ENCODE measurements around the gene SORCS2. TPM values are rescaled to one million over a fixed set of nuclear protein-coding genes. Genes with fewer than 3 reads are reported as not detected.

SORCS2 gene
- total and polyA plus RNA-seq, 7 donors = 0.18 to 1.5 (median 0.36) TPM

DNA sequence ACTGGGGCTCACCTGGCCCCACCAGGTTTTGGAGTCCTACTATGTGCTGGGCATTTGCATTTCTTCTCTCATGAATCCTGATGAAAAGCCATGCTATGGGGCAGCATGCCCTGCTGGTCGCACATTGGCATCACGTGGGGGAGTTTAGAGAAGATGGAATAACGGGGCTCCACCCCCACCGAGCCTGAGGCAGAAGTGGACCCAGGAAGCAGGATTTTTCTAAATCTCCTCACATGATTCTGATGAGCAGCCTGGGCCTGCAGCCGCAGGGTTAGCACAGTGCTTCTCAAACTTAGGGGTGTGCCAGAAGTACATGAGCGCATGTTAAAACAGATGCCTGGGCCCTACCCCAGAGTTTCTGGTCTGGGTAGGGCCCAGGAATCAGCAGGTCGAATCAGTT, 4.6 kb upstream of the SORCS2 start:
- TF ChIP-seq, protein P1, sequence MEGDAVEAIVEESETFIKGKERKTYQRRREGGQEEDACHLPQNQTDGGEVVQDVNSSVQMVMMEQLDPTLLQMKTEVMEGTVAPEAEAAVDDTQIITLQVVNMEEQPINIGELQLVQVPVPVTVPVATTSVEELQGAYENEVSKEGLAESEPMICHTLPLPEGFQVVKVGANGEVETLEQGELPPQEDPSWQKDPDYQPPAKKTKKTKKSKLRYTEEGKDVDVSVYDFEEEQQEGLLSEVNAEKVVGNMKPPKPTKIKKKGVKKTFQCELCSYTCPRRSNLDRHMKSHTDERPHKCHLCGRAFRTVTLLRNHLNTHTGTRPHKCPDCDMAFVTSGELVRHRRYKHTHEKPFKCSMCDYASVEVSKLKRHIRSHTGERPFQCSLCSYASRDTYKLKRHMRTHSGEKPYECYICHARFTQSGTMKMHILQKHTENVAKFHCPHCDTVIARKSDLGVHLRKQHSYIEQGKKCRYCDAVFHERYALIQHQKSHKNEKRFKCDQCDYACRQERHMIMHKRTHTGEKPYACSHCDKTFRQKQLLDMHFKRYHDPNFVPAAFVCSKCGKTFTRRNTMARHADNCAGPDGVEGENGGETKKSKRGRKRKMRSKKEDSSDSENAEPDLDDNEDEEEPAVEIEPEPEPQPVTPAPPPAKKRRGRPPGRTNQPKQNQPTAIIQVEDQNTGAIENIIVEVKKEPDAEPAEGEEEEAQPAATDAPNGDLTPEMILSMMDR (IDR thresholded peaks at IDR 0.05) = no peak
- peaks cover 0 to 21% (median 6%) of the 10 kb centered on the region in 3 donors for H3K27me3 ChIP-seq (ENCODE audit: insufficient read depth in 3 of 3, low read length in 2 of 3)
- intact Hi-C loops (cut with DNase I) = no loop called here
- H3K4me3 ChIP-seq = no peak overlapping the region
- H3K4me1 ChIP-seq = no peaks in the 10 kb centered on the region
- H3K36me3 ChIP-seq (ENCODE audit: insufficient read depth in 1 of 2, low read depth in 1 of 2) = no peaks in the 10 kb centered on the region
- no peak overlapping the region for H3K27ac ChIP-seq
- WGBS, 3 donors = 78 to 84% (median 82%) methylated on average over 7 of the region's 7 CpGs
- ATAC-seq (no peak), DNase-seq (peak in 1 of 2 donors; percentile 15)
- H3K9me3 ChIP-seq = no peaks in the 10 kb centered on the region

DNA sequence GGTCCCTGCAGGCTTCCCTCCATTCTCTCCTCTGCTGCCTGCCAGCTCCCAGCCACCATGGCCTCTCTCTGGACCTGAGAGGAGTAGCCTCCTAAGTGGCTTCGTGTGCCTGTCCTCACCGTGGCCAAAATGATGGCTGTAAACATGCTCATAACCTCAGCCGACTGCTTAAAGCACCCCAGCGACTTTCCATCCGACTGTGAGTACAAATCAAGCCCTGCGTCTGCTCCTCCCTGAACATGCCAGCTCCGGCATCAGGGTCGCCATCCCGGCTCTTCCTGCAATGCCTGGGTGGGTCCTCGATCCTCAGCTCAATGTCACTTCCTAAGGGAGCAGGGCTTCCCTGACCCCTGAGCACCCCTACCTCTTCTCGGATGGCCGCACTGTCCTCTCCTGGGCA, 3.3 kb upstream of the SORCS2 start:
- intact Hi-C loops (cut with DNase I) = no loop called here
- TF ChIP-seq, protein P1 (IDR thresholded peaks at IDR 0.05) = no peak
- H3K4me3 ChIP-seq = no peak overlapping the region
- peaks cover 0 to 34% (median 6%) of the 10 kb centered on the region in 3 donors for H3K27me3 ChIP-seq (ENCODE audit: insufficient read depth in 3 of 3, low read length in 2 of 3)
- DNase-seq = peak in 1 of 2 donors; percentile 28
- H3K9me3 ChIP-seq = no peaks in the 10 kb centered on the region
- 65 to 72% (median 70%) methylated on average over 12 of the region's 12 CpGs for WGBS, 3 donors
- no peak overlapping the region for H3K27ac ChIP-seq
- H3K4me1 ChIP-seq = no peaks in the 10 kb centered on the region
- ATAC-seq = no peak
- no peaks in the 10 kb centered on the region for H3K36me3 ChIP-seq (ENCODE audit: insufficient read depth in 1 of 2, low read depth in 1 of 2)

DNA sequence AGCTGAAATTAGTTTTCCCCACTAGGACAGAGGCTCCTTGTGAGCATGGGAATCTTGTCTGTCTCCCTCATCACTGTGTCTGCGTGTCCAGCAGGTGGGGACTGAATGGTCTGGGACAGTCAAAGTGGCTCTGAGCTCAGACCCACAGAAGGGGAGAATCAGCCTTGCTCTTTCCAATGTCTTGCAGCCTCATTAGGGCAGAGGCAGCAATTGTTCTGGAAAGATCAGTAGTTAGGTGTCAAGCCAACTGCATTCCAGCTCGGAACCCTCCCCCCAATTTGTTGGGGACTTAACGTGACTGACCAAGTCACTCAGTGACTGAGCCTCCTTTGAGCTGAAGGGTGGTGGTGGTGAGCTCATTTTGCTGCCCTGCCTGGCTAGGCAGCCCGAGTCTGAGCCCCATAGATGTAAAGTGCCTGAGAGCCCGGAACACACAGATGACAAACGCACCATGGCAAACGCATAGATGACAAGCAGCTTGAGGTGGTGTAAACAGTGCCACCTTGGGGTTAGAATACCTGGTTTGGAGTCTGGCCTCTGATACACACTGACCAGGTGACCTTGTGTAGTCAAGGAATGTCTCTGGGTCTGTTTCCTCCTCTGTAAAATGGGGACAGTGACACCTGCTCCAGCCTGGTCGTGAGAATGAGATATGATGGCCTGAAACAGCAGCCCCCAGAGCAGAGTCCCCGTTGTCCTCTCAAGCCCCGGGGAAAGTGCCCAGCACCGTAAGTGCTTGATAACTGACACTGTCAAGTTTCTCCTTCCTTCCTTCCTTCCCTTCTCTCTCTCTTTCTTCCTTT, 2.7 kb upstream of the SORCS2 start:
- DNase-seq (peak in 1 of 2 donors; percentile 12), ATAC-seq (no peak)
- Histone ChIP-seq H3K4me1 (no peaks in the 10 kb centered on the region), H3K27me3 (ENCODE audit: insufficient read depth in 3 of 3, low read length in 2 of 3) (peaks cover 0 to 38% (median 9%) of the 10 kb centered on the region in 3 donors), H3K4me3 (no peak overlapping the region), H3K9me3 (no peaks in the 10 kb centered on the region), H3K36me3 (ENCODE audit: insufficient read depth in 1 of 2, low read depth in 1 of 2) (no peaks in the 10 kb centered on the region), H3K27ac (no peak overlapping the region)
- 57 to 62% (median 57%) methylated on average over 11 of the region's 11 CpGs for WGBS, 3 donors
- TF ChIP-seq, protein P1 (IDR thresholded peaks at IDR 0.05) = no peak
- intact Hi-C loops (cut with DNase I) = loop anchor here (2.0 to 5.0 kb wide), 3 partner anchors 107 to 613 kb away; no protein-coding TSS in a partner anchor

DNA sequence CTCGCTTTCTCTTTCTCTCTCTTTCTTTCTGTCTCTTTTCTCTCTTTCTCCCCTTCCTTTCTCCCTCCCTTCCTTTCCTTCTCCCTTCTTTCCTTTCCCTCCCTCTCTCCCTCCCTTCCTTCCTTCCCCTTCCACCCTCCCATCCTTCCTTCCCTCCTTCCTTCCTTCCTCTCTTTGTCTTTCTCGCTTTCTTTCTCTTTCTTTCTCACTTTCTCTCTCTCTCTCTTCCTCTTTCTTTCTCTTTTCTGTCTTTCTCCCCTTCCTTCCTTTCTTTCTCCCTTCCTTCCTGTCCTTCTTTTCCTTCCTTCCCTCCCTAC, 2.1 kb upstream of the SORCS2 start:
- no peak overlapping the region for H3K27ac ChIP-seq
- ATAC-seq = no peak
- no peaks in the 10 kb centered on the region for H3K4me1 ChIP-seq
- WGBS, 3 donors = 81 to 96% (median 89%) methylated on average over 2 of the region's 2 CpGs
- no peak overlapping the region for H3K4me3 ChIP-seq
- no peaks in the 10 kb centered on the region for H3K9me3 ChIP-seq
- no peaks in the 10 kb centered on the region for H3K36me3 ChIP-seq (ENCODE audit: insufficient read depth in 1 of 2, low read depth in 1 of 2)
- H3K27me3 ChIP-seq (ENCODE audit: insufficient read depth in 3 of 3, low read length in 2 of 3) = peaks cover 0 to 38% (median 9%) of the 10 kb centered on the region in 3 donors
- intact Hi-C loops (cut with DNase I) = loop anchor here (2.0 to 5.0 kb wide), 3 partner anchors 107 to 612 kb away; no protein-coding TSS in a partner anchor
- DNase-seq = no peak
- TF ChIP-seq, protein P1 (IDR thresholded peaks at IDR 0.05) = no peak

Data from psoas muscle (tissue), 8 donors.